Fibroblast of lung (primary cell): ENCODE measurements around the gene SLC31A1.

ENCODE experiments used
- EZH2 ChIP-seq: IDR thresholded peaks from 2 replicates; pipeline ENCODE4 v1.5.1; 2012; ENCODE audit warnings: low read length, control low read depth, mild to moderate bottlenecking; ENCODE audit errors: missing control alignments
- TF ChIP-seq, protein P1 (sequence below), 2 donors: IDR thresholded peaks in 1 of 2; conservative IDR thresholded peaks in 1 of 2; 1 replicate in 1 of 2; 2 replicates in 1 of 2; pipeline ENCODE4 v1.5.1; 2011 to 2012; ENCODE audit warnings: low read length in 2 of 2, control low read depth in 1 of 2, inconsistent platforms in 1 of 2, low read depth in 1 of 2, mild to moderate bottlenecking in 1 of 2

DNA sequence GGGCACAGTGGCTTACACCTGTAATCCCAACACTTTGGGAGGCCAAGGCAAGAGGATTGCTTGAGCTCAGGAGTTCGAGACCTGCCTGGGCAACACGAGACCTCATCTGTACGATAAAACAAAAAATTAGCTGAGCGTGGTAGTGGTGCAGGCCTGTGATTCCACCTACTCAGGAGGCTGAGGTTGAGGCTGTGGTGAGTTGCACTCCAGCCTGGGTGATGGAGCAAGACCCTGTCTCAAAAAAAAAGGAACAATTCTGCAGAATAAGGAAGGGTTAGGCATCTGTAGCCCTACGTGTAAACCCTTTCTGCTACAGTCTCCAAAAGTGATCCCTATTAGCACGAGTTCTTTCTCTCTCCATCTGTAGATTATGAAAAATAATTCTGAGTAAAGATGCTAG is 34.1 kb downstream of the SLC31A1 start:
- TF ChIP-seq, protein P1, sequence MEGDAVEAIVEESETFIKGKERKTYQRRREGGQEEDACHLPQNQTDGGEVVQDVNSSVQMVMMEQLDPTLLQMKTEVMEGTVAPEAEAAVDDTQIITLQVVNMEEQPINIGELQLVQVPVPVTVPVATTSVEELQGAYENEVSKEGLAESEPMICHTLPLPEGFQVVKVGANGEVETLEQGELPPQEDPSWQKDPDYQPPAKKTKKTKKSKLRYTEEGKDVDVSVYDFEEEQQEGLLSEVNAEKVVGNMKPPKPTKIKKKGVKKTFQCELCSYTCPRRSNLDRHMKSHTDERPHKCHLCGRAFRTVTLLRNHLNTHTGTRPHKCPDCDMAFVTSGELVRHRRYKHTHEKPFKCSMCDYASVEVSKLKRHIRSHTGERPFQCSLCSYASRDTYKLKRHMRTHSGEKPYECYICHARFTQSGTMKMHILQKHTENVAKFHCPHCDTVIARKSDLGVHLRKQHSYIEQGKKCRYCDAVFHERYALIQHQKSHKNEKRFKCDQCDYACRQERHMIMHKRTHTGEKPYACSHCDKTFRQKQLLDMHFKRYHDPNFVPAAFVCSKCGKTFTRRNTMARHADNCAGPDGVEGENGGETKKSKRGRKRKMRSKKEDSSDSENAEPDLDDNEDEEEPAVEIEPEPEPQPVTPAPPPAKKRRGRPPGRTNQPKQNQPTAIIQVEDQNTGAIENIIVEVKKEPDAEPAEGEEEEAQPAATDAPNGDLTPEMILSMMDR (conservative IDR thresholded peaks at IDR 0.05 in 1 of 2, IDR thresholded peaks at IDR 0.05 in 1 of 2; ENCODE audit: low read depth in 1 of 2, low read length in 2 of 2) = no peak
- no peak for TF ChIP-seq EZH2
